Activated naive CD4-positive, alpha-beta T cell treated with anti-CD3 and anti-CD28 coated beads, Interleukin-2, amount 10 ng/mL, durations not matched to agents 7 days and 5 days (primary cell): ENCODE results near the gene SAXO2.
"Not testable (repeated sequence)": the region's sequence is repeated elsewhere in the genome, so short reads cannot be mapped to it uniquely, and the experiment has no call there.

ENCODE experiments used
- CTCF ChIA-PET: fragments of 350-600 bp; sonication (Branson Sonifier 250); formaldehyde crosslinking; loops from one replicate; lab custom pipeline; 2021; ENCODE audit warnings: antibody characterized with exemption; lab: Charles Lee
- DNase-seq: peaks from one replicate; pipeline ENCODE4 v3.0.0-alpha.2; 2020
- H3K27ac Mint-ChIP-seq: one replicate; pipeline ENCODE4 v1.8.0; 2021; ENCODE audit warnings: mild to moderate bottlenecking, moderate library complexity, mixed read lengths
- H3K27me3 Mint-ChIP-seq: one replicate; pipeline ENCODE4 v1.8.0; 2021; ENCODE audit warnings: mild to moderate bottlenecking, mixed read lengths
- H3K36me3 Mint-ChIP-seq: one replicate; pipeline ENCODE4 v1.8.0; 2021; ENCODE audit warnings: mixed read lengths
- H3K4me1 Mint-ChIP-seq: one replicate; pipeline ENCODE4 v1.8.0; 2021; ENCODE audit warnings: mixed read lengths
- H3K4me3 Mint-ChIP-seq: one replicate; pipeline ENCODE4 v1.8.0; 2021; ENCODE audit warnings: mild to moderate bottlenecking, moderate library complexity, mixed read lengths
- H3K9me3 Mint-ChIP-seq: one replicate; pipeline ENCODE4 v1.8.0; 2021; ENCODE audit warnings: mixed read lengths

The SAXO2 gene

GRCh38 chr15:82263350-82263749 is 732 bp downstream of the SAXO2 start:
- no peak for DNase-seq
- H3K27ac Mint-ChIP-seq: no peak overlapping the region
- CTCF ChIA-PET: no interaction called here
- peaks cover 40% of the 10 kb centered on the region for H3K4me1 Mint-ChIP-seq
- H3K27me3 Mint-ChIP-seq: no peaks in the 10 kb centered on the region
- peak overlapping the region; percentile 94 for H3K4me3 Mint-ChIP-seq
- H3K36me3 Mint-ChIP-seq: peaks cover 14% of the 10 kb centered on the region
- no peaks in the 10 kb centered on the region for H3K9me3 Mint-ChIP-seq

GRCh38 chr15:82267137-82267536 is 4.5 kb downstream of the SAXO2 start:
- H3K27ac Mint-ChIP-seq, H3K27me3 Mint-ChIP-seq, H3K4me3 Mint-ChIP-seq, DNase-seq, H3K36me3 Mint-ChIP-seq, H3K9me3 Mint-ChIP-seq: not testable (repeated sequence)
- CTCF ChIA-PET: interaction anchor here (0.7 kb wide), 1 partner anchor 13 kb away, joined by 3 read pairs; no protein-coding TSS in a partner anchor
- peaks cover 16% of the 10 kb centered on the region for H3K4me1 Mint-ChIP-seq

GRCh38 chr15:82268454-82268853 is 5.8 kb downstream of the SAXO2 start:
- H3K36me3 Mint-ChIP-seq, H3K4me1 Mint-ChIP-seq, H3K4me3 Mint-ChIP-seq, H3K9me3 Mint-ChIP-seq, CTCF ChIA-PET, DNase-seq, H3K27me3 Mint-ChIP-seq, H3K27ac Mint-ChIP-seq: not testable (repeated sequence)

- no peak overlapping the region for H3K4me3 Mint-ChIP-seq
- no peak overlapping the region for H3K27ac Mint-ChIP-seq
- no peaks in the 10 kb centered on the region for H3K4me1 Mint-ChIP-seq
- CTCF ChIA-PET: no interaction called here
- no peak for DNase-seq
- H3K36me3 Mint-ChIP-seq: no peaks in the 10 kb centered on the region
- no peaks in the 10 kb centered on the region for H3K9me3 Mint-ChIP-seq
- H3K27me3 Mint-ChIP-seq: peaks cover 18% of the 10 kb centered on the region
These were observed 9.5 kb downstream of the SAXO2 start for GRCh38 chr15:82272154-82272553.

GRCh38 chr15:82275410-82275809 is 12.8 kb downstream of the SAXO2 start:
- peaks cover 27% of the 10 kb centered on the region for H3K27me3 Mint-ChIP-seq
- CTCF ChIA-PET: no interaction called here

GRCh38 chr15:82281276-82281675 is 18.7 kb downstream of the SAXO2 start:
- H3K4me3 Mint-ChIP-seq, H3K36me3 Mint-ChIP-seq, H3K27ac Mint-ChIP-seq, H3K9me3 Mint-ChIP-seq, DNase-seq, CTCF ChIA-PET: not testable (repeated sequence)
- peaks cover 16% of the 10 kb centered on the region for H3K4me1 Mint-ChIP-seq
- H3K27me3 Mint-ChIP-seq: peaks cover 14% of the 10 kb centered on the region

More at GRCh38 chr15:82275410-82275809, 12.8 kb downstream of the SAXO2 start:
- H3K36me3 Mint-ChIP-seq: no peaks in the 10 kb centered on the region
- H3K27ac Mint-ChIP-seq: no peak overlapping the region
- DNase-seq: no peak
- no peak overlapping the region for H3K4me3 Mint-ChIP-seq
- H3K4me1 Mint-ChIP-seq: no peaks in the 10 kb centered on the region
- no peaks in the 10 kb centered on the region for H3K9me3 Mint-ChIP-seq

- DNase-seq, H3K36me3 Mint-ChIP-seq, H3K4me3 Mint-ChIP-seq, H3K9me3 Mint-ChIP-seq, H3K27ac Mint-ChIP-seq, CTCF ChIA-PET: not testable (repeated sequence)
- Mint-ChIP-seq H3K4me1 (peaks cover 27% of the 10 kb centered on the region), H3K27me3 (peaks cover 12% of the 10 kb centered on the region)
These were observed 19.8 kb downstream of the SAXO2 start for GRCh38 chr15:82282386-82282785.

GRCh38 chr15:82284381-82284780 is 21.8 kb downstream of the SAXO2 start:
- H3K4me1 Mint-ChIP-seq: peaks cover 43% of the 10 kb centered on the region
- H3K27ac Mint-ChIP-seq, CTCF ChIA-PET, DNase-seq, H3K9me3 Mint-ChIP-seq, H3K27me3 Mint-ChIP-seq, H3K36me3 Mint-ChIP-seq, H3K4me3 Mint-ChIP-seq: not testable (repeated sequence)

- DNase-seq: not testable (repeated sequence)
- peak overlapping the region; percentile 6 for H3K4me3 Mint-ChIP-seq
These were observed 23.9 kb downstream of the SAXO2 start for GRCh38 chr15:82286475-82286874.

GRCh38 chr15:82288202-82288601 is 25.6 kb downstream of the SAXO2 start:
- CTCF ChIA-PET, H3K4me3 Mint-ChIP-seq, H3K27ac Mint-ChIP-seq, DNase-seq, H3K36me3 Mint-ChIP-seq: not testable (repeated sequence)
- peaks cover 13% of the 10 kb centered on the region for H3K27me3 Mint-ChIP-seq
- peaks cover 12% of the 10 kb centered on the region for H3K9me3 Mint-ChIP-seq
- peaks cover 51% of the 10 kb centered on the region for H3K4me1 Mint-ChIP-seq

More at GRCh38 chr15:82286475-82286874, 23.9 kb downstream of the SAXO2 start:
- Mint-ChIP-seq H3K27ac (peak overlapping the region; percentile 67), H3K9me3 (peaks cover 12% of the 10 kb centered on the region), H3K4me1 (peaks cover 51% of the 10 kb centered on the region)
- H3K36me3 Mint-ChIP-seq, H3K27me3 Mint-ChIP-seq, CTCF ChIA-PET: not testable (repeated sequence)

GRCh38 chr15:82292271-82292670 is 29.7 kb downstream of the SAXO2 start:
- CTCF ChIA-PET: no interaction called here
- Mint-ChIP-seq H3K4me1 (peaks cover 29% of the 10 kb centered on the region), H3K27me3 (peaks cover 21% of the 10 kb centered on the region), H3K27ac (no peak overlapping the region), H3K9me3 (peaks cover 12% of the 10 kb centered on the region), H3K36me3 (peaks cover 1% of the 10 kb centered on the region), H3K4me3 (no peak overlapping the region)
- DNase-seq: no peak

GRCh38 chr15:82294061-82294690 is 31.6 kb downstream of the SAXO2 start:
- no peaks in the 10 kb centered on the region for H3K36me3 Mint-ChIP-seq
- H3K4me3 Mint-ChIP-seq: no peak overlapping the region
- peaks cover 5% of the 10 kb centered on the region for H3K9me3 Mint-ChIP-seq
- H3K27ac Mint-ChIP-seq: no peak overlapping the region
- CTCF ChIA-PET: no interaction called here
- peaks cover 31% of the 10 kb centered on the region for H3K4me1 Mint-ChIP-seq
- DNase-seq: no peak
- H3K27me3 Mint-ChIP-seq: peaks cover 29% of the 10 kb centered on the region

GRCh38 chr15:82297546-82297945 is 34.9 kb downstream of the SAXO2 start:
- Mint-ChIP-seq H3K36me3 (no peaks in the 10 kb centered on the region), H3K4me1 (peaks cover 24% of the 10 kb centered on the region), H3K27ac (no peak overlapping the region), H3K4me3 (no peak overlapping the region), H3K27me3 (peaks cover 29% of the 10 kb centered on the region), H3K9me3 (no peaks in the 10 kb centered on the region)
- CTCF ChIA-PET: interaction anchor here (0.5 kb wide), 1 partner anchor 630 kb away, joined by 3 read pairs; no protein-coding TSS in a partner anchor
- DNase-seq: no peak

GRCh38 chr15:82298032-82298431 is 35.4 kb downstream of the SAXO2 start:
- H3K9me3 Mint-ChIP-seq: no peaks in the 10 kb centered on the region
- H3K27me3 Mint-ChIP-seq: peaks cover 26% of the 10 kb centered on the region
- peaks cover 24% of the 10 kb centered on the region for H3K4me1 Mint-ChIP-seq
- no peaks in the 10 kb centered on the region for H3K36me3 Mint-ChIP-seq
- CTCF ChIA-PET: no interaction called here
- H3K4me3 Mint-ChIP-seq: no peak overlapping the region
- H3K27ac Mint-ChIP-seq: no peak overlapping the region
- no peak for DNase-seq

- Mint-ChIP-seq H3K4me1 (peaks cover 24% of the 10 kb centered on the region), H3K27ac (no peak overlapping the region), H3K27me3 (peaks cover 28% of the 10 kb centered on the region), H3K9me3 (no peaks in the 10 kb centered on the region), H3K4me3 (no peak overlapping the region), H3K36me3 (no peaks in the 10 kb centered on the region)
- CTCF ChIA-PET: no interaction called here
- peak; percentile 75 for DNase-seq
These were observed 35.9 kb downstream of the SAXO2 start for GRCh38 chr15:82298520-82298919.
